B cell (primary cell): ENCODE data around the gene SIPA1L3. TPM values are rescaled to one million over a fixed set of nuclear protein-coding genes. Genes with fewer than 3 reads are reported as not detected.

ENCODE experiments used
- ATAC-seq: fragments of 200-7000 bp; cut with Tn5 transposase; one replicate; pipeline ENCODE4 v1.10.0; 2021; ENCODE audit warnings: low read depth, mild to moderate bottlenecking, moderate number of reproducible peaks, moderate library complexity
- CTCF ChIA-PET: fragments of 350-600 bp; sonication (Branson Sonifier 250); formaldehyde crosslinking; loops from one replicate; lab custom pipeline; 2021; ENCODE audit warnings: antibody characterized with exemption, inconsistent platforms; lab: Charles Lee
- POLR2A ChIA-PET: fragments of 350-600 bp; sonication (Branson Sonifier 250); formaldehyde crosslinking; loops from one replicate; lab custom pipeline; 2021; ENCODE audit warnings: antibody characterized with exemption; lab: Charles Lee
- DNase-seq: peaks from one replicate; pipeline ENCODE4 v3.0.0; 2013
- H2AFZ ChIP-seq: 2 replicates; pipeline ENCODE4 v1.6.1; 2012; ENCODE audit warnings: mild to moderate bottlenecking, low read depth, low read length; ENCODE audit not compliant: insufficient read depth, poor library complexity, severe bottlenecking
- H3K27ac ChIP-seq, 2 donors: 1 replicate in 1 of 2; 2 replicates in 1 of 2; pipeline ENCODE4 v1.5.1; 2012 to 2013; ENCODE audit warnings: low read length in 2 of 2, mild to moderate bottlenecking in 2 of 2, moderate library complexity in 1 of 2
- H3K27me3 ChIP-seq, 4 experiments: fragments of 200-600 bp in 1 of 4; sonication (generic) in 1 of 4; replicated peaks in 1 of 4; 1 replicate in 2 of 4; 2 replicates in 2 of 4; pipeline versions ENCODE4 v1.6.1 to v1.7.0; 2013 to 2016; ENCODE audit warnings: low read length in 3 of 4, mild to moderate bottlenecking in 2 of 4, mixed read lengths in 1 of 4, moderate library complexity in 1 of 4; ENCODE audit not compliant: insufficient read depth in 4 of 4, control insufficient read depth in 3 of 4; ENCODE audit errors: control extremely low read depth in 1 of 4
- H3K36me3 ChIP-seq, 2 experiments: replicated peaks in 1 of 2; 1 replicate in 1 of 2; 2 replicates in 1 of 2; pipeline versions ENCODE4 v1.6.1 to v1.7.1; 2013; ENCODE audit warnings: low read length in 1 of 2; ENCODE audit not compliant: insufficient read depth in 2 of 2, control insufficient read depth in 1 of 2; ENCODE audit errors: control extremely low read depth in 1 of 2, extremely low read depth in 1 of 2
- H3K4me1 ChIP-seq, 2 donors: fragments of 200-600 bp in 1 of 2; sonication (generic) in 1 of 2; 1 replicate in 1 of 2; 2 replicates in 1 of 2; pipeline versions ENCODE4 v1.5.1 to v1.6.1; 2013 to 2017; ENCODE audit warnings: low read length in 2 of 2; ENCODE audit not compliant: control insufficient read depth in 2 of 2, insufficient read depth in 2 of 2
- H3K4me2 ChIP-seq: replicated peaks from 2 replicates; pipeline ENCODE3; 2012; ENCODE audit warnings: mild to moderate bottlenecking, low read depth, low read length; ENCODE audit not compliant: poor library complexity, severe bottlenecking
- H3K4me3 ChIP-seq, 5 experiments: fragments of 200-600 bp in 1 of 5; sonication (generic) in 1 of 5; 1 replicate in 3 of 5; 2 replicates in 2 of 5; pipeline versions ENCODE4 v1.5.1 to v1.7.0; 2011 to 2016; ENCODE audit warnings: low read length in 4 of 5, mild to moderate bottlenecking in 4 of 5, low read depth in 2 of 5, control low read depth in 1 of 5, moderate library complexity in 1 of 5; ENCODE audit not compliant: insufficient read depth in 1 of 5; ENCODE audit errors: control extremely low read depth in 1 of 5, extremely low read depth in 1 of 5
- H3K79me2 ChIP-seq: fragments of 200-600 bp; sonication (generic); one replicate; pipeline ENCODE4 v1.6.0; 2016; ENCODE audit warnings: low read length; ENCODE audit not compliant: control insufficient read depth, insufficient read depth
- H3K9ac ChIP-seq: fragments of 200-600 bp; sonication (generic); 2 replicates; pipeline ENCODE4 v1.6.1; 2017; ENCODE audit warnings: mild to moderate bottlenecking, low read length, moderate library complexity
- H3K9me3 ChIP-seq, 3 donors: one replicate each; pipeline versions ENCODE4 v1.6.1 to v1.7.1; 2013; ENCODE audit warnings: low read length in 2 of 3; ENCODE audit not compliant: control insufficient read depth in 2 of 3, insufficient read depth in 1 of 3; ENCODE audit errors: control extremely low read depth in 1 of 3
- H4K20me1 ChIP-seq: 2 replicates; pipeline ENCODE4 v1.6.0; 2012; ENCODE audit warnings: mild to moderate bottlenecking, low read length; ENCODE audit not compliant: insufficient read depth, control insufficient read depth, poor library complexity, severe bottlenecking
- H3K27ac Mint-ChIP-seq: one replicate; pipeline ENCODE4 v1.8.0; 2021; ENCODE audit warnings: mixed read lengths
- H3K27me3 Mint-ChIP-seq: one replicate; pipeline ENCODE4 v1.8.0; 2021; ENCODE audit warnings: mixed read lengths
- H3K4me1 Mint-ChIP-seq: one replicate; pipeline ENCODE4 v1.8.0; 2021; ENCODE audit warnings: mixed read lengths
- H3K4me3 Mint-ChIP-seq: one replicate; pipeline ENCODE4 v1.8.0; 2021; ENCODE audit warnings: mixed read lengths
- H3K9me3 Mint-ChIP-seq: one replicate; pipeline ENCODE4 v1.8.0; 2022; ENCODE audit warnings: mixed read lengths; ENCODE audit not compliant: insufficient read depth
- CTCF ChIP-seq: fragments of 200-600 bp; IDR thresholded peaks from one replicate; pipeline ENCODE4 v1.8.0; 2022; ENCODE audit warnings: antibody characterized with exemption, mild to moderate bottlenecking
- EZH2 ChIP-seq: IDR thresholded peaks from 2 replicates; pipeline ENCODE4 v1.6.1; 2012; ENCODE audit warnings: borderline replicate concordance, low read depth, mild to moderate bottlenecking, moderate library complexity, low read length; ENCODE audit not compliant: insufficient read depth, poor library complexity, severe bottlenecking
- WGBS: methylation state at CpG from one replicate; pipeline ENCODE4 v1.1.5; 2013; ENCODE audit warnings: missing lambda C conversion rate; ENCODE audit not compliant: insufficient coverage; 5-methylcytosine and 5-hydroxymethylcytosine counted together
- intact Hi-C: fragments of 100-400 bp; cut with micrococcal nuclease; formaldehyde crosslinking; loops from one replicate; pipeline ENCODE4 v1.10.0; 2022
- polyA plus RNA-seq: library from polyadenylated mRNA; depleted of rRNA; stranded (reverse); fragments of >200 nt; gene quantifications from 2 replicates; pipeline ENCODE4 v1.2.3, GENCODE V29; 2012
- total RNA-seq, 2 donors: library from RNA; stranded (reverse); fragments of 120-200 nt in 1 of 2; gene quantifications; 1 replicate in 1 of 2; 2 replicates in 1 of 2; pipeline versions ENCODE4 v1.2.3 to v1.2.4, GENCODE V29; 2013 to 2022

SIPA1L3 gene
- total and polyA plus RNA-seq, 2 donors (not counting 1 experiment from before 2014, with no cell fraction given): 48.3 to 295 TPM

DNA sequence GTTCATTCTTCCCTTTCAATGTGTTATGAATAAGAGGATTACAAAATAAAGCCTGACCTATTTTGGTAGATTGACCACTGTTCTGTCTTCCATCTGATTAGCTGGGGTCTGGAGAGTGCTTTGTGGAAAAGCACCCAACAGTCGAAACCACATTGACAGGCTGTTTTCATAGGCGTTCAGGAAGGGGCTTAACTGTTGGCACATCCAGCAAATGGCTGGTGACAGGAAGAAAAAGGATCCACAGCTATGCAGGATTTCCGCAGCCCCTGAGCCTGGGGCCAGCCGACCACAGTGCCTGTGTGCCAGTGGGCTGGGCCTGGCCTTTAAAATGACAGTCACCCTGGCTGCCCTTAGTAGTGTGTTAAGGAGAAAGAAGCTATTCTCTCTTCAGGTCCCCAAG is 113.3 kb downstream of the SIPA1L3 start:
- Mint-ChIP-seq H3K4me1 (peaks cover 84% of the 10 kb centered on the region), H3K27me3 (no peaks in the 10 kb centered on the region), H3K27ac (peak overlapping the region; percentile 73), H3K9me3 (no peaks in the 10 kb centered on the region), H3K4me3 (peak overlapping the region; percentile 2)
- ATAC-seq: peak; percentile 21
- Histone ChIP-seq H3K79me2 (peaks cover 99% of the 10 kb centered on the region), H4K20me1 (peaks cover 15% of the 10 kb centered on the region), H3K9ac (peak overlapping the region; percentile 23), H3K36me3 (peaks cover 2 to 26% of the 10 kb centered on the region in 2 experiments), H3K4me2 (peak overlapping the region; percentile 60), H3K9me3 (no peaks in the 10 kb centered on the region), H3K27ac (peak overlapping the region; percentile 30 to 79), H2AFZ (peak overlapping the region; percentile 10), H3K4me3 (no peak overlapping the region), H3K27me3 (no peaks in the 10 kb centered on the region), H3K4me1 (peaks cover 62 to 70% of the 10 kb centered on the region in 2 donors)
- no peak for TF ChIP-seq EZH2
- TF ChIP-seq CTCF: no peak
- 8% methylated on average over 4 of the region's 4 CpGs for WGBS
- no peak for DNase-seq
- ChIA-PET CTCF (interaction anchor here (0.6 to 3.6 kb wide), 12 partner anchors 12 to 122 kb away, joined by 3 to 21 read pairs (median 3); partner anchors contain the start of genes SIPA1L3 and WDR87), POLR2A (interaction anchor here (0.5 to 1.7 kb wide), 5 partner anchors 13 to 58 kb away, joined by 3 to 6 read pairs (median 4); no protein-coding TSS in a partner anchor)
- intact Hi-C loops: no loop called here

GRCh38 chr19:38021352-38021751 is 114.3 kb downstream of the SIPA1L3 start:
- TF ChIP-seq EZH2: no peak
- TF ChIP-seq CTCF: no peak
- no peak overlapping the region for H3K9ac ChIP-seq
- H3K79me2 ChIP-seq: peaks cover 99% of the 10 kb centered on the region
- CTCF ChIA-PET: interaction anchor here (0.8 to 3.6 kb wide), 8 partner anchors 12 to 119 kb away, joined by 3 to 21 read pairs (median 3); partner anchors contain the start of genes SIPA1L3 and WDR87
- Mint-ChIP-seq H3K27me3 (no peaks in the 10 kb centered on the region), H3K4me3 (peak overlapping the region; percentile 66), H3K9me3 (no peaks in the 10 kb centered on the region), H3K4me1 (peaks cover 87% of the 10 kb centered on the region), H3K27ac (peak overlapping the region; percentile 86)
- WGBS: no CpG with 5 or more reads among the region's 1 CpG
- POLR2A ChIA-PET: interaction anchor here (0.6 to 1.5 kb wide), 3 partner anchors 12 to 47 kb away, joined by 4 to 6 read pairs (median 6); no protein-coding TSS in a partner anchor
- ATAC-seq: no peak
- H3K4me2 ChIP-seq: peak overlapping the region; percentile 60
- H3K9me3 ChIP-seq: no peaks in the 10 kb centered on the region
- no peak for DNase-seq
- peak overlapping the region; percentile 30 to 79 for H3K27ac ChIP-seq
- H3K27me3 ChIP-seq: no peaks in the 10 kb centered on the region
- H3K36me3 ChIP-seq: peaks cover 2 to 23% of the 10 kb centered on the region in 2 experiments
- H3K4me3 ChIP-seq: no peak overlapping the region
- H2AFZ ChIP-seq: no peak overlapping the region
- H4K20me1 ChIP-seq: peaks cover 15% of the 10 kb centered on the region
- intact Hi-C loops: no loop called here
- H3K4me1 ChIP-seq: peaks cover 72 to 75% of the 10 kb centered on the region in 2 donors
